K562 (cell line): ENCODE results near the gene TMEM191C. TPM values are rescaled to one million over a fixed set of nuclear protein-coding genes. Genes with fewer than 3 reads are reported as not detected.

Experiments used
- ARID1B ChIP-seq: fragments of 450-650 bp; IDR thresholded peaks from 2 replicates; pipeline ENCODE4 v1.6.1; 2016; ENCODE audit warnings: antibody characterized with exemption, mild to moderate bottlenecking, inconsistent platforms
- ARID2 ChIP-seq: fragments of 450-650 bp; IDR thresholded peaks from 2 replicates; pipeline ENCODE4 v1.6.1; 2017; ENCODE audit warnings: antibody characterized with exemption, mild to moderate bottlenecking
- CBX8 ChIP-seq: fragments of 200-600 bp; sonication (generic); IDR thresholded peaks from 2 replicates; pipeline ENCODE4 v1.6.1; 2012; ENCODE audit warnings: borderline replicate concordance, mixed run types, low read depth, mild to moderate bottlenecking, moderate library complexity, mixed read lengths, low read length, control low read depth, inconsistent platforms; ENCODE audit not compliant: poor library complexity, severe bottlenecking; ENCODE audit errors: extremely low read depth
- GMEB1 ChIP-seq: fragments of 250-450 bp; sonication (Bioruptor Pico); IDR thresholded peaks from 2 replicates; pipeline ENCODE4 v1.4.0; 2020; ENCODE audit warnings: mild to moderate bottlenecking
- HDAC3 ChIP-seq: fragments of 450-650 bp; IDR thresholded peaks from 2 replicates; pipeline ENCODE4 v1.6.1; 2018; ENCODE audit warnings: borderline replicate concordance, mild to moderate bottlenecking, moderate library complexity; ENCODE audit not compliant: partially characterized antibody
- HLTF ChIP-seq: fragments of 450-650 bp; IDR thresholded peaks from 2 replicates; pipeline ENCODE4 v1.6.1; 2016
- HMBOX1 ChIP-seq: sonication (generic); IDR thresholded peaks from 2 replicates; pipeline ENCODE4 v1.6.1; 2016
- HNRNPK ChIP-seq: fragments of 200-400 bp; formaldehyde crosslinking; IDR thresholded peaks from one replicate; pipeline ENCODE4 v1.6.1; 2018; ENCODE audit warnings: mild to moderate bottlenecking, low read depth, low read length; ENCODE audit not compliant: poor library complexity, severe bottlenecking
- ILK ChIP-seq: fragments of 450-650 bp; IDR thresholded peaks from 2 replicates; pipeline ENCODE4 v1.6.1; 2016; ENCODE audit warnings: missing genetic modification characterization, low read depth, mild to moderate bottlenecking, missing compliant biosample characterization, moderate library complexity, borderline replicate concordance
- KAT7 ChIP-seq: sonication (generic); formaldehyde crosslinking; IDR thresholded peaks from 2 replicates; pipeline ENCODE4 v1.8.0; 2022; ENCODE audit warnings: missing genetic modification reagents, mild to moderate bottlenecking, borderline replicate concordance
- LEF1 ChIP-seq: fragments of 450-650 bp; IDR thresholded peaks from 2 replicates; pipeline ENCODE4 v1.6.1; 2016; ENCODE audit warnings: mild to moderate bottlenecking
- MYBL2 ChIP-seq, 2 experiments: fragments of 450-650 bp in 1 of 2; sonication (generic) in 1 of 2; formaldehyde crosslinking in 1 of 2; IDR thresholded peaks; 2 replicates each; pipeline versions ENCODE4 v1.6.1 to v1.8.1; 2017 to 2022; ENCODE audit warnings: borderline replicate concordance in 1 of 2, inconsistent platforms in 1 of 2, low read depth in 1 of 2, mild to moderate bottlenecking in 1 of 2, missing genetic modification reagents in 1 of 2, moderate library complexity in 1 of 2
- PHTF2 ChIP-seq: fragments of 250-450 bp; sonication (Bioruptor Pico); IDR thresholded peaks from 2 replicates; pipeline ENCODE4 v1.5.0; 2021; ENCODE audit warnings: mild to moderate bottlenecking
- PML ChIP-seq: IDR thresholded peaks from 2 replicates; pipeline ENCODE4 v1.6.1; 2012; ENCODE audit warnings: low read length, inconsistent platforms
- RUNX1 ChIP-seq: sonication (generic); IDR thresholded peaks from 2 replicates; pipeline ENCODE4 v1.6.1; 2016; ENCODE audit warnings: antibody characterized with exemption, low read depth
- SMARCE1 ChIP-seq: fragments of 450-650 bp; IDR thresholded peaks from 2 replicates; pipeline ENCODE4 v1.7.1; 2016; ENCODE audit warnings: mild to moderate bottlenecking
- TAF9B ChIP-seq: fragments of 450-650 bp; IDR thresholded peaks from 2 replicates; pipeline ENCODE4 v1.6.1; 2018; ENCODE audit warnings: mild to moderate bottlenecking; ENCODE audit not compliant: partially characterized antibody
- TEAD1 ChIP-seq, 2 experiments: fragments of 450-650 bp in 1 of 2; sonication (generic) in 1 of 2; formaldehyde crosslinking; IDR thresholded peaks; 2 replicates each; pipeline versions ENCODE4 v1.4.0 to v1.8.0; 2020 to 2022; ENCODE audit warnings: mild to moderate bottlenecking in 2 of 2, missing genetic modification reagents in 1 of 2
- WHSC1 ChIP-seq: IDR thresholded peaks from one replicate; pipeline ENCODE4 v1.6.1; 2012; ENCODE audit warnings: low read length, control low read depth, inconsistent platforms
- ZKSCAN8 ChIP-seq: fragments of 200-800 bp; sonication (Bioruptor generic); IDR thresholded peaks from 2 replicates; pipeline ENCODE4 v1.6.1; 2016; ENCODE audit warnings: missing genetic modification characterization, missing compliant biosample characterization
- ZNF77 ChIP-seq: fragments of 250-450 bp; sonication (Bioruptor Pico); IDR thresholded peaks from 2 replicates; pipeline ENCODE4 v1.5.0; 2020
- ZNF79 ChIP-seq: fragments of 250-450 bp; sonication (Bioruptor Pico); IDR thresholded peaks from 2 replicates; pipeline ENCODE4 v1.4.0; 2020; ENCODE audit warnings: low read depth, mild to moderate bottlenecking, moderate library complexity
- polyA plus RNA-seq, 8 experiments: library from polyadenylated mRNA; depleted of rRNA in 4 of 8; stranded (reverse) in 5 of 8; unstranded in 3 of 8; fragments of >200 nt; fragmentation: Nextera tagmentation in 2 of 8; fragmentation: Illumina TruSeq in 1 of 8; extraction: Ambion mirVana in 2 of 8; extraction: Trizol in 1 of 8; gene quantifications; 2 replicates each; pipeline versions ENCODE4 v1.2.1 to v1.2.3, GENCODE V29; 2011 to 2014; ENCODE audit warnings: inconsistent platforms in 1 of 8, missing spikeins in 1 of 8
- total RNA-seq, 7 experiments: library from RNA; depleted of rRNA in 6 of 7; stranded (reverse); fragments of >200 nt in 6 of 7; fragmentation: Illumina TruSeq in 2 of 7; extraction: Trizol in 2 of 7; gene quantifications; 2 replicates each; pipeline versions ENCODE4 v1.2.1 to v1.2.3, GENCODE V29; 2011 to 2021; ENCODE audit warnings: low replicate concordance in 1 of 7
- TF ChIP-seq, protein P1 (sequence below): fragments of 450-650 bp; formaldehyde crosslinking; IDR thresholded peaks from 2 replicates; pipeline ENCODE4 v1.4.0; 2020; ENCODE audit warnings: mild to moderate bottlenecking, moderate library complexity
- TF ChIP-seq, protein P2 (sequence below): fragments of 450-650 bp; IDR thresholded peaks from 2 replicates; pipeline ENCODE4 v1.6.1; 2014; ENCODE audit warnings: low read depth, mild to moderate bottlenecking, moderate library complexity, borderline replicate concordance

TMEM191C gene
- total and polyA plus RNA-seq, 9 of the 15 experiments (the other 6 are each of a cell fraction or from before 2014, with no cell fraction given): 0.15 to 7.1 (median 1.1) TPM

- TF ChIP-seq ARID1B: no peak
- TF ChIP-seq ARID2: no peak
- no peak for TF ChIP-seq HDAC3
- no peak for TF ChIP-seq KAT7 (CRISPR knock-in tag)
- no peak for TF ChIP-seq PHTF2 (CRISPR knock-in tag)
- no peak for TF ChIP-seq LEF1
- TF ChIP-seq ILK (tag): no peak
- no peak for TF ChIP-seq ZKSCAN8 (CRISPR knock-in tag)
- TF ChIP-seq HMBOX1: no peak
- TF ChIP-seq RUNX1: no peak; the same call in 1 of the 2 replicates
- TF ChIP-seq, protein P1, sequence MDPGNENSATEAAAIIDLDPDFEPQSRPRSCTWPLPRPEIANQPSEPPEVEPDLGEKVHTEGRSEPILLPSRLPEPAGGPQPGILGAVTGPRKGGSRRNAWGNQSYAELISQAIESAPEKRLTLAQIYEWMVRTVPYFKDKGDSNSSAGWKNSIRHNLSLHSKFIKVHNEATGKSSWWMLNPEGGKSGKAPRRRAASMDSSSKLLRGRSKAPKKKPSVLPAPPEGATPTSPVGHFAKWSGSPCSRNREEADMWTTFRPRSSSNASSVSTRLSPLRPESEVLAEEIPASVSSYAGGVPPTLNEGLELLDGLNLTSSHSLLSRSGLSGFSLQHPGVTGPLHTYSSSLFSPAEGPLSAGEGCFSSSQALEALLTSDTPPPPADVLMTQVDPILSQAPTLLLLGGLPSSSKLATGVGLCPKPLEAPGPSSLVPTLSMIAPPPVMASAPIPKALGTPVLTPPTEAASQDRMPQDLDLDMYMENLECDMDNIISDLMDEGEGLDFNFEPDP: no peak
- TF ChIP-seq, protein P2, sequence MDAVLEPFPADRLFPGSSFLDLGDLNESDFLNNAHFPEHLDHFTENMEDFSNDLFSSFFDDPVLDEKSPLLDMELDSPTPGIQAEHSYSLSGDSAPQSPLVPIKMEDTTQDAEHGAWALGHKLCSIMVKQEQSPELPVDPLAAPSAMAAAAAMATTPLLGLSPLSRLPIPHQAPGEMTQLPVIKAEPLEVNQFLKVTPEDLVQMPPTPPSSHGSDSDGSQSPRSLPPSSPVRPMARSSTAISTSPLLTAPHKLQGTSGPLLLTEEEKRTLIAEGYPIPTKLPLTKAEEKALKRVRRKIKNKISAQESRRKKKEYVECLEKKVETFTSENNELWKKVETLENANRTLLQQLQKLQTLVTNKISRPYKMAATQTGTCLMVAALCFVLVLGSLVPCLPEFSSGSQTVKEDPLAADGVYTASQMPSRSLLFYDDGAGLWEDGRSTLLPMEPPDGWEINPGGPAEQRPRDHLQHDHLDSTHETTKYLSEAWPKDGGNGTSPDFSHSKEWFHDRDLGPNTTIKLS: no peak
- TF ChIP-seq CBX8: no peak
- peak; percentile 84 for TF ChIP-seq WHSC1
- TF ChIP-seq ZNF79 (CRISPR knock-in tag): no peak
- TF ChIP-seq TEAD1 (CRISPR knock-in tag; IDR thresholded peaks at IDR 0.05): no peak
- TF ChIP-seq PML: no peak
- no peak for TF ChIP-seq TAF9B
- no peak for TF ChIP-seq SMARCE1
- TF ChIP-seq HNRNPK: no peak
- no peak for TF ChIP-seq GMEB1 (CRISPR knock-in tag)
- TF ChIP-seq HLTF: no peak
- peak; percentile 79; the same call in 1 of the 2 replicates for TF ChIP-seq ZNF77
- no peak for TF ChIP-seq MYBL2 (IDR thresholded peaks at IDR 0.05; ENCODE audit: low read depth)
- TF ChIP-seq MYBL2 (CRISPR knock-in tag; IDR thresholded peaks at IDR 0.05; ENCODE audit: borderline replicate concordance): no peak
Measured at GRCh38 chr22:21455334-21456089, 11.7 kb upstream of the TMEM191C start (continued).
